GM12878 (cell line): ENCODE results near the gene NCKAP5.

Experiments used
- ASH2L ChIP-seq: fragments of 300-600, 200-600 bp; sonication (generic); IDR thresholded peaks from 2 replicates; pipeline ENCODE4 v1.6.1; 2017; ENCODE audit warnings: low read depth, mild to moderate bottlenecking, borderline replicate concordance
- BHLHE40 ChIP-seq, 2 experiments: fragments of 450-650 bp in 1 of 2; IDR thresholded peaks; 2 replicates each; pipeline ENCODE4 v1.6.1; 2011 to 2017; ENCODE audit warnings: low read depth in 2 of 2, borderline replicate concordance in 1 of 2, improper control_type of control experiment in 1 of 2, low read length in 1 of 2, mild to moderate bottlenecking in 1 of 2
- CBFB ChIP-seq: IDR thresholded peaks from 2 replicates; pipeline ENCODE4 v1.6.1; 2016; ENCODE audit warnings: antibody characterized with exemption, low read depth
- EP300 ChIP-seq, 2 experiments: fragments of 150-350 bp in 1 of 2; IDR thresholded peaks; 2 replicates each; pipeline ENCODE4 v1.6.1; 2011 to 2012; ENCODE audit warnings: low read depth in 2 of 2, low read length in 2 of 2, borderline replicate concordance in 1 of 2, improper control_type of control experiment in 1 of 2, inconsistent platforms in 1 of 2; ENCODE audit not compliant: control insufficient read depth in 1 of 2
- LARP7 ChIP-seq: fragments of 450-650 bp; IDR thresholded peaks from 2 replicates; pipeline ENCODE4 v1.6.1; 2017; ENCODE audit warnings: mild to moderate bottlenecking
- NFIC ChIP-seq: IDR thresholded peaks from 2 replicates; pipeline ENCODE4 v1.6.1; 2012; ENCODE audit warnings: low read depth, mild to moderate bottlenecking, inconsistent platforms, low read length, moderate library complexity
- NRF1 ChIP-seq: conservative IDR thresholded peaks from 2 replicates; pipeline ENCODE4 v1.6.1; 2011; ENCODE audit warnings: mild to moderate bottlenecking, low read depth, low read length, improper control_type of control experiment
- POLR2A ChIP-seq: IDR thresholded peaks from 2 replicates; pipeline ENCODE4 v1.6.1; 2011; ENCODE audit warnings: low read depth, mild to moderate bottlenecking, low read length
- PRDM15 ChIP-seq: fragments of 450-650 bp; formaldehyde crosslinking; IDR thresholded peaks from 2 replicates; pipeline ENCODE4 v1.4.0; 2020; ENCODE audit warnings: mild to moderate bottlenecking, moderate library complexity
- RFX5 ChIP-seq: IDR thresholded peaks from 2 replicates; pipeline ENCODE4 v1.6.1; 2011; ENCODE audit warnings: low read depth, low read length, improper control_type of control experiment
- SMC3 ChIP-seq: IDR thresholded peaks from 2 replicates; pipeline ENCODE4 v1.6.1; 2011; ENCODE audit warnings: low read length, improper control_type of control experiment, borderline replicate concordance
- TF ChIP-seq, protein P1 (sequence below), 3 experiments: IDR thresholded peaks in 2 of 3; conservative IDR thresholded peaks in 1 of 3; 2 replicates each; pipeline ENCODE4 v1.5.1; 2011; ENCODE audit warnings: low read depth in 3 of 3, low read length in 3 of 3, mild to moderate bottlenecking in 3 of 3, control low read depth in 2 of 3, moderate library complexity in 2 of 3, inconsistent platforms in 1 of 3, mixed read lengths in 1 of 3; ENCODE audit not compliant: control insufficient read depth in 2 of 3, insufficient read depth in 1 of 3; ENCODE audit errors: extremely low read depth in 1 of 3
- TF ChIP-seq, protein P2 (sequence below): fragments of 450-650 bp; IDR thresholded peaks from 2 replicates; pipeline ENCODE4 v1.6.1; 2016; ENCODE audit warnings: mild to moderate bottlenecking, moderate library complexity, borderline replicate concordance

DNA sequence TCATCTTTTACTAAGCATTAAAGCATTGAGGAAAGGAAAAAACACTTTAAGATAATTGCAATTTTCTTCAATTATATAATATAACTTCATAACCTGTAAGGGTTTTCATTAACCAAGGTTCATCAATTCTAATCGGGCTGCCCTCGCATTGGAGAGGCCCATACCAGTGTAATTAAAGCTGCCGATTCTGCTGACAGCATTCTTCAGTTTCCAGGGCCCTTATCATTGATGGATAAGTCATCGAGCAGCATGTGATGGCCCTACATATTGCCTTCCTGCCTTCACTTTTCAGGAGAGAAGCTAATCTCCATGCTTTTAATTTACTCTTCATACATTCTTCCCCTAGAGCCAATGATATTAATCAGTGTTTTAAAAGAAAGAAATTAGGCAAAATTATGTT is 92.0 kb downstream of the NCKAP5 start:
- TF ChIP-seq, protein P1, sequence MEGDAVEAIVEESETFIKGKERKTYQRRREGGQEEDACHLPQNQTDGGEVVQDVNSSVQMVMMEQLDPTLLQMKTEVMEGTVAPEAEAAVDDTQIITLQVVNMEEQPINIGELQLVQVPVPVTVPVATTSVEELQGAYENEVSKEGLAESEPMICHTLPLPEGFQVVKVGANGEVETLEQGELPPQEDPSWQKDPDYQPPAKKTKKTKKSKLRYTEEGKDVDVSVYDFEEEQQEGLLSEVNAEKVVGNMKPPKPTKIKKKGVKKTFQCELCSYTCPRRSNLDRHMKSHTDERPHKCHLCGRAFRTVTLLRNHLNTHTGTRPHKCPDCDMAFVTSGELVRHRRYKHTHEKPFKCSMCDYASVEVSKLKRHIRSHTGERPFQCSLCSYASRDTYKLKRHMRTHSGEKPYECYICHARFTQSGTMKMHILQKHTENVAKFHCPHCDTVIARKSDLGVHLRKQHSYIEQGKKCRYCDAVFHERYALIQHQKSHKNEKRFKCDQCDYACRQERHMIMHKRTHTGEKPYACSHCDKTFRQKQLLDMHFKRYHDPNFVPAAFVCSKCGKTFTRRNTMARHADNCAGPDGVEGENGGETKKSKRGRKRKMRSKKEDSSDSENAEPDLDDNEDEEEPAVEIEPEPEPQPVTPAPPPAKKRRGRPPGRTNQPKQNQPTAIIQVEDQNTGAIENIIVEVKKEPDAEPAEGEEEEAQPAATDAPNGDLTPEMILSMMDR (IDR thresholded peaks at IDR 0.05 in 2 of 3, conservative IDR thresholded peaks at IDR 0.05 in 1 of 3; ENCODE audit: control insufficient read depth in 2 of 3, extremely low read depth in 1 of 3, insufficient read depth in 1 of 3, low read depth in 3 of 3, low read length in 3 of 3) = no peak
- TF ChIP-seq PRDM15 (no peak), SMC3 (no peak), CBFB (no peak), NFIC (no peak), RFX5 (no peak), POLR2A (no peak), ASH2L (no peak), EP300 (IDR thresholded peaks at IDR 0.05; ENCODE audit: borderline replicate concordance in 1 of 2, control insufficient read depth in 1 of 2, low read depth in 2 of 2, low read length in 2 of 2) (no peak), LARP7 (no peak), BHLHE40 (IDR thresholded peaks at IDR 0.05; ENCODE audit: borderline replicate concordance in 1 of 2, low read depth in 2 of 2, low read length in 1 of 2) (no peak), NRF1 (no peak)
- TF ChIP-seq, protein P2, sequence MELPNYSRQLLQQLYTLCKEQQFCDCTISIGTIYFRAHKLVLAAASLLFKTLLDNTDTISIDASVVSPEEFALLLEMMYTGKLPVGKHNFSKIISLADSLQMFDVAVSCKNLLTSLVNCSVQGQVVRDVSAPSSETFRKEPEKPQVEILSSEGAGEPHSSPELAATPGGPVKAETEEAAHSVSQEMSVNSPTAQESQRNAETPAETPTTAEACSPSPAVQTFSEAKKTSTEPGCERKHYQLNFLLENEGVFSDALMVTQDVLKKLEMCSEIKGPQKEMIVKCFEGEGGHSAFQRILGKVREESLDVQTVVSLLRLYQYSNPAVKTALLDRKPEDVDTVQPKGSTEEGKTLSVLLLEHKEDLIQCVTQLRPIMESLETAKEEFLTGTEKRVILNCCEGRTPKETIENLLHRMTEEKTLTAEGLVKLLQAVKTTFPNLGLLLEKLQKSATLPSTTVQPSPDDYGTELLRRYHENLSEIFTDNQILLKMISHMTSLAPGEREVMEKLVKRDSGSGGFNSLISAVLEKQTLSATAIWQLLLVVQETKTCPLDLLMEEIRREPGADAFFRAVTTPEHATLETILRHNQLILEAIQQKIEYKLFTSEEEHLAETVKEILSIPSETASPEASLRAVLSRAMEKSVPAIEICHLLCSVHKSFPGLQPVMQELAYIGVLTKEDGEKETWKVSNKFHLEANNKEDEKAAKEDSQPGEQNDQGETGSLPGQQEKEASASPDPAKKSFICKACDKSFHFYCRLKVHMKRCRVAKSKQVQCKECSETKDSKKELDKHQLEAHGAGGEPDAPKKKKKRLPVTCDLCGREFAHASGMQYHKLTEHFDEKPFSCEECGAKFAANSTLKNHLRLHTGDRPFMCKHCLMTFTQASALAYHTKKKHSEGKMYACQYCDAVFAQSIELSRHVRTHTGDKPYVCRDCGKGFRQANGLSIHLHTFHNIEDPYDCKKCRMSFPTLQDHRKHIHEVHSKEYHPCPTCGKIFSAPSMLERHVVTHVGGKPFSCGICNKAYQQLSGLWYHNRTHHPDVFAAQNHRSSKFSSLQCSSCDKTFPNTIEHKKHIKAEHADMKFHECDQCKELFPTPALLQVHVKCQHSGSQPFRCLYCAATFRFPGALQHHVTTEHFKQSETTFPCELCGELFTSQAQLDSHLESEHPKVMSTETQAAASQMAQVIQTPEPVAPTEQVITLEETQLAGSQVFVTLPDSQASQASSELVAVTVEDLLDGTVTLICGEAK = no peak
